Type B pancreatic cell (in vitro differentiated cells): Measurements from ENCODE around the gene SNAP25. TPM values are rescaled to one million over a fixed set of nuclear protein-coding genes. Genes with fewer than 3 reads are reported as not detected.

Source experiments
- DNase-seq: peaks from one replicate; pipeline ENCODE4 v3.0.0; 2021; ENCODE audit warnings: mixed read lengths; ENCODE audit not compliant: unreplicated experiment; ENCODE audit errors: extremely low spot score
- H3K27ac Mint-ChIP-seq: 2 replicates; pipeline ENCODE4 v1.8.0; 2021; ENCODE audit warnings: mild to moderate bottlenecking, mixed read lengths
- H3K27me3 Mint-ChIP-seq: 2 replicates; pipeline ENCODE4 v1.8.0; 2021; ENCODE audit warnings: mixed read lengths
- H3K36me3 Mint-ChIP-seq: 2 replicates; pipeline ENCODE4 v1.8.0; 2021; ENCODE audit warnings: mixed read lengths
- H3K4me1 Mint-ChIP-seq: one replicate; pipeline ENCODE4 v1.8.0; 2021; ENCODE audit warnings: mixed read lengths; ENCODE audit not compliant: unreplicated experiment
- H3K4me3 Mint-ChIP-seq: 2 replicates; pipeline ENCODE4 v1.8.0; 2021; ENCODE audit warnings: mild to moderate bottlenecking, mixed read lengths
- H3K9me3 Mint-ChIP-seq: 2 replicates; pipeline ENCODE4 v1.8.0; 2021; ENCODE audit warnings: mixed read lengths
- CTCF ChIP-seq: fragments of 200-600 bp; sonication (generic); conservative IDR thresholded peaks from 2 replicates; pipeline ENCODE4 v1.5.0; 2021; ENCODE audit warnings: antibody characterized with exemption, mild to moderate bottlenecking
- total RNA-seq: library from RNA; stranded (reverse); gene quantifications from 2 replicates; pipeline ENCODE4 v1.2.1, GENCODE V29; 2021; ENCODE audit warnings: low replicate concordance

SNAP25 gene
- total RNA-seq, 1 donor from 2014 or later, result 12.5 TPM

- H3K4me3 Mint-ChIP-seq, result no peak overlapping the region
- DNase-seq, result no peak
- peaks cover 5% of the 10 kb centered on the region for H3K9me3 Mint-ChIP-seq
- H3K27ac Mint-ChIP-seq, result no peak overlapping the region
- TF ChIP-seq CTCF, result no peak
- no peaks in the 10 kb centered on the region for H3K36me3 Mint-ChIP-seq
- H3K27me3 Mint-ChIP-seq, result peaks cover 11% of the 10 kb centered on the region
- peaks cover 16% of the 10 kb centered on the region for H3K4me1 Mint-ChIP-seq
These were observed 118.5 kb downstream of the SNAP25 start for GRCh38 chr20:10336959-10337729.

GRCh38 chr20:10338426-10339180 is 120.0 kb downstream of the SNAP25 start:
- no peak for DNase-seq
- Mint-ChIP-seq H3K27ac (no peak overlapping the region), H3K4me1 (peaks cover 4% of the 10 kb centered on the region), H3K4me3 (no peak overlapping the region), H3K9me3 (peaks cover 9% of the 10 kb centered on the region), H3K27me3 (peaks cover 22% of the 10 kb centered on the region), H3K36me3 (no peaks in the 10 kb centered on the region)
- TF ChIP-seq CTCF, result no peak

GRCh38 chr20:10339609-10340008 is 121.0 kb downstream of the SNAP25 start:
- peaks cover 10% of the 10 kb centered on the region for H3K9me3 Mint-ChIP-seq
- H3K27me3 Mint-ChIP-seq, result peaks cover 21% of the 10 kb centered on the region
- no peak overlapping the region for H3K4me3 Mint-ChIP-seq
- H3K36me3 Mint-ChIP-seq, result no peaks in the 10 kb centered on the region
- no peak for DNase-seq
- TF ChIP-seq CTCF, result no peak
- no peaks in the 10 kb centered on the region for H3K4me1 Mint-ChIP-seq
- no peak overlapping the region for H3K27ac Mint-ChIP-seq

GRCh38 chr20:10342152-10342551 is 123.5 kb downstream of the SNAP25 start:
- H3K4me1 Mint-ChIP-seq, result no peaks in the 10 kb centered on the region
- no peak overlapping the region for H3K27ac Mint-ChIP-seq
- peaks cover 26% of the 10 kb centered on the region for H3K27me3 Mint-ChIP-seq
- TF ChIP-seq CTCF, result no peak
- no peaks in the 10 kb centered on the region for H3K36me3 Mint-ChIP-seq
- H3K9me3 Mint-ChIP-seq, result peaks cover 10% of the 10 kb centered on the region
- no peak overlapping the region for H3K4me3 Mint-ChIP-seq
- DNase-seq, result no peak

GRCh38 chr20:10344953-10345352 is 126.3 kb downstream of the SNAP25 start:
- Mint-ChIP-seq H3K27ac (no peak overlapping the region), H3K27me3 (peaks cover 22% of the 10 kb centered on the region), H3K4me1 (no peaks in the 10 kb centered on the region), H3K4me3 (no peak overlapping the region), H3K9me3 (peaks cover 5% of the 10 kb centered on the region), H3K36me3 (no peaks in the 10 kb centered on the region)
- no peak for TF ChIP-seq CTCF
- DNase-seq, result no peak
